WTC11 (cell line): ENCODE results near the gene PSKH1. TPM values are rescaled to one million over a fixed set of nuclear protein-coding genes. Genes with fewer than 3 reads are reported as not detected.

Source experiments
- ATAC-seq: fragments of 200-7000 bp; cut with Tn5 transposase; 2 replicates; pipeline ENCODE4 v1.10.0; 2021; ENCODE audit warnings: mild to moderate bottlenecking, moderate library complexity
- CTCF ChIA-PET: fragments of 300-600 bp; sonication (Branson Sonifier 250); formaldehyde crosslinking; loops from one replicate; lab custom pipeline; 2021; ENCODE audit warnings: antibody characterized with exemption; lab: Charles Lee
- POLR2A ChIA-PET: fragments of 350-600 bp; sonication (Branson Sonifier 250); formaldehyde crosslinking; loops from one replicate; lab custom pipeline; 2021; ENCODE audit warnings: antibody characterized with exemption; lab: Charles Lee
- DNase-seq: peaks from one replicate; pipeline ENCODE4 v3.0.0; 2021; ENCODE audit warnings: low spot score
- H3K27ac Mint-ChIP-seq: 2 replicates; pipeline ENCODE4 v1.8.0; 2021; ENCODE audit warnings: mixed read lengths
- H3K27me3 Mint-ChIP-seq: 2 replicates; pipeline ENCODE4 v1.8.0; 2021; ENCODE audit warnings: low read depth, mild to moderate bottlenecking, moderate library complexity, mixed read lengths
- H3K36me3 Mint-ChIP-seq: 2 replicates; pipeline ENCODE4 v1.8.0; 2021; ENCODE audit warnings: mixed read lengths
- H3K4me1 Mint-ChIP-seq: 2 replicates; pipeline ENCODE4 v1.8.0; 2022; ENCODE audit warnings: mixed read lengths
- H3K4me3 Mint-ChIP-seq: 2 replicates; pipeline ENCODE4 v1.8.0; 2021; ENCODE audit warnings: mild to moderate bottlenecking, moderate library complexity, mixed read lengths
- H3K9me3 Mint-ChIP-seq: 2 replicates; pipeline ENCODE4 v1.8.0; 2021; ENCODE audit warnings: mixed read lengths
- CBFB ChIP-seq: sonication (generic); formaldehyde crosslinking; IDR thresholded peaks from 2 replicates; pipeline ENCODE4 v1.8.1; 2022; ENCODE audit warnings: mild to moderate bottlenecking, low read depth, missing genetic modification reagents
- GRHL2 ChIP-seq: fragments of 250-450 bp; sonication (Bioruptor Pico); IDR thresholded peaks from 2 replicates; pipeline ENCODE4 v1.8.0; 2022; ENCODE audit warnings: mild to moderate bottlenecking, moderate library complexity; ENCODE audit not compliant: insufficient replicate concordance, severe bottlenecking
- HMGXB4 ChIP-seq: sonication (generic); formaldehyde crosslinking; IDR thresholded peaks from 2 replicates; pipeline ENCODE4 v1.8.1; 2023; ENCODE audit warnings: mild to moderate bottlenecking, moderate library complexity, missing genetic modification reagents
- KAT7 ChIP-seq: sonication (generic); formaldehyde crosslinking; IDR thresholded peaks from 2 replicates; pipeline ENCODE4 v1.8.1; 2023; ENCODE audit warnings: missing genetic modification reagents, mild to moderate bottlenecking, borderline replicate concordance
- MXD4 ChIP-seq: fragments of 250-450 bp; sonication (Bioruptor Pico); IDR thresholded peaks from 2 replicates; pipeline ENCODE4 v1.8.0; 2021; ENCODE audit warnings: mild to moderate bottlenecking, moderate library complexity, borderline replicate concordance
- NFATC4 ChIP-seq: fragments of 250-450 bp; sonication (Bioruptor Pico); IDR thresholded peaks from 2 replicates; pipeline ENCODE4 v1.9.0; 2021; ENCODE audit warnings: mild to moderate bottlenecking
- NR1H2 ChIP-seq: sonication (generic); formaldehyde crosslinking; IDR thresholded peaks from 2 replicates; pipeline ENCODE4 v1.9.0; 2021; ENCODE audit warnings: mild to moderate bottlenecking, moderate library complexity, missing genetic modification reagents
- TEAD4 ChIP-seq: sonication (generic); formaldehyde crosslinking; IDR thresholded peaks from 2 replicates; pipeline ENCODE4 v1.8.0; 2022; ENCODE audit warnings: mild to moderate bottlenecking, missing genetic modification reagents
- USF2 ChIP-seq: sonication (generic); formaldehyde crosslinking; IDR thresholded peaks from 2 replicates; pipeline ENCODE4 v1.8.1; 2023; ENCODE audit warnings: mild to moderate bottlenecking, missing genetic modification reagents, moderate library complexity
- ZNF416 ChIP-seq: fragments of 250-450 bp; sonication (Bioruptor Pico); IDR thresholded peaks from 2 replicates; pipeline ENCODE4 v1.9.0; 2021; ENCODE audit warnings: mild to moderate bottlenecking, inconsistent platforms
- ZNF425 ChIP-seq: fragments of 250-450 bp; sonication (Bioruptor Pico); conservative IDR thresholded peaks from 2 replicates; pipeline ENCODE4 v1.9.0; 2021; ENCODE audit warnings: mild to moderate bottlenecking
- total RNA-seq: library from RNA; stranded (reverse); gene quantifications from 3 replicates; pipeline ENCODE4 v1.2.3, GENCODE V29; 2021
- TF ChIP-seq, protein P1 (sequence below): sonication (generic); formaldehyde crosslinking; IDR thresholded peaks from 2 replicates; pipeline ENCODE4 v1.8.1; 2022; ENCODE audit warnings: missing genetic modification reagents, borderline replicate concordance
- TF ChIP-seq, protein P2 (sequence below): fragments of 250-450 bp; sonication (Bioruptor Pico); IDR thresholded peaks from 2 replicates; pipeline ENCODE4 v2.1.2; 2022; ENCODE audit warnings: mild to moderate bottlenecking, moderate library complexity
- TF ChIP-seq, protein P3 (sequence below): sonication (generic); formaldehyde crosslinking; IDR thresholded peaks from 2 replicates; pipeline ENCODE4 v1.8.1; 2022; ENCODE audit warnings: mild to moderate bottlenecking, missing genetic modification reagents, moderate library complexity, borderline replicate concordance
- TF ChIP-seq, protein P4 (sequence below): fragments of 250-450 bp; sonication (Bioruptor Pico); IDR thresholded peaks from 2 replicates; pipeline ENCODE4 v1.9.0; 2021; ENCODE audit warnings: mild to moderate bottlenecking

The PSKH1 gene
- total RNA-seq, 1 experiment from 2014 or later = 32.6 TPM

- CTCF ChIA-PET = interaction anchor here (1.0 to 4.4 kb wide), 13 partner anchors 9 to 182 kb away, joined by 3 to 58 read pairs (median 6); partner anchors contain the start of genes EDC4, NRN1L, RANBP10 and TSNAXIP1
- Mint-ChIP-seq H3K9me3 (no peaks in the 10 kb centered on the region), H3K4me3 (peak overlapping the region; percentile 88), H3K4me1 (peaks cover 51% of the 10 kb centered on the region), H3K36me3 (peaks cover 11% of the 10 kb centered on the region), H3K27me3 (no peaks in the 10 kb centered on the region)
- no peak for ATAC-seq
- POLR2A ChIA-PET = interaction anchor here (0.6 to 1.4 kb wide), 8 partner anchors 11 to 364 kb away, joined by 3 to 9 read pairs (median 4); partner anchors contain the start of genes ATP6V0D1, NRN1L, RANBP10 and TSNAXIP1
- TF ChIP-seq NFATC4 (CRISPR knock-in tag) (no peak), KAT7 (no peak), TEAD4 (no peak), CBFB (CRISPR knock-in tag) (no peak), ZNF416 (CRISPR knock-in tag) (no peak), GRHL2 (CRISPR knock-in tag) (no peak), USF2 (CRISPR knock-in tag) (no peak), MXD4 (CRISPR knock-in tag) (no peak), ZNF425 (CRISPR knock-in tag) (no peak), NR1H2 (CRISPR knock-in tag) (no peak), HMGXB4 (CRISPR knock-in tag) (no peak)
- TF ChIP-seq, protein P1, sequence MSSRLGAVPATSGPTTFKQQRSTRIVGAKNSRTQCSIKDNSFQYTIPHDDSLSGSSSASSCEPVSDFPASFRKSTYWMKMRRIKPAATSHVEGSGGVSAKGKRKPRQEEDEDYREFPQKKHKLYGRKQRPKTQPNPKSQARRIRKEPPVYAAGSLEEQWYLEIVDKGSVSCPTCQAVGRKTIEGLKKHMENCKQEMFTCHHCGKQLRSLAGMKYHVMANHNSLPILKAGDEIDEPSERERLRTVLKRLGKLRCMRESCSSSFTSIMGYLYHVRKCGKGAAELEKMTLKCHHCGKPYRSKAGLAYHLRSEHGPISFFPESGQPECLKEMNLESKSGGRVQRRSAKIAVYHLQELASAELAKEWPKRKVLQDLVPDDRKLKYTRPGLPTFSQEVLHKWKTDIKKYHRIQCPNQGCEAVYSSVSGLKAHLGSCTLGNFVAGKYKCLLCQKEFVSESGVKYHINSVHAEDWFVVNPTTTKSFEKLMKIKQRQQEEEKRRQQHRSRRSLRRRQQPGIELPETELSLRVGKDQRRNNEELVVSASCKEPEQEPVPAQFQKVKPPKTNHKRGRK (CRISPR knock-in tag) = no peak
- TF ChIP-seq, protein P2, sequence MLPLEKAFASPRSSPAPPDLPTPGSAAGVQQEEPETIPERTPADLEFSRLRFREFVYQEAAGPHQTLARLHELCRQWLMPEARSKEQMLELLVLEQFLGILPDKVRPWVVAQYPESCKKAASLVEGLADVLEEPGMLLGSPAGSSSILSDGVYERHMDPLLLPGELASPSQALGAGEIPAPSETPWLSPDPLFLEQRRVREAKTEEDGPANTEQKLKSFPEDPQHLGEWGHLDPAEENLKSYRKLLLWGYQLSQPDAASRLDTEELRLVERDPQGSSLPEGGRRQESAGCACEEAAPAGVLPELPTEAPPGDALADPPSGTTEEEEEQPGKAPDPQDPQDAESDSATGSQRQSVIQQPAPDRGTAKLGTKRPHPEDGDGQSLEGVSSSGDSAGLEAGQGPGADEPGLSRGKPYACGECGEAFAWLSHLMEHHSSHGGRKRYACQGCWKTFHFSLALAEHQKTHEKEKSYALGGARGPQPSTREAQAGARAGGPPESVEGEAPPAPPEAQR (CRISPR knock-in tag) = no peak
- TF ChIP-seq, all 79 proteins: peak for 0
- peak overlapping the region; percentile 100 for H3K27ac Mint-ChIP-seq
- DNase-seq = no peak
Observed at GRCh38 chr16:67845291-67846062, 47.6 kb upstream of the PSKH1 start.

GRCh38 chr16:67846063-67846319, 47.1 kb upstream of the PSKH1 start:
- TF ChIP-seq, protein P3, sequence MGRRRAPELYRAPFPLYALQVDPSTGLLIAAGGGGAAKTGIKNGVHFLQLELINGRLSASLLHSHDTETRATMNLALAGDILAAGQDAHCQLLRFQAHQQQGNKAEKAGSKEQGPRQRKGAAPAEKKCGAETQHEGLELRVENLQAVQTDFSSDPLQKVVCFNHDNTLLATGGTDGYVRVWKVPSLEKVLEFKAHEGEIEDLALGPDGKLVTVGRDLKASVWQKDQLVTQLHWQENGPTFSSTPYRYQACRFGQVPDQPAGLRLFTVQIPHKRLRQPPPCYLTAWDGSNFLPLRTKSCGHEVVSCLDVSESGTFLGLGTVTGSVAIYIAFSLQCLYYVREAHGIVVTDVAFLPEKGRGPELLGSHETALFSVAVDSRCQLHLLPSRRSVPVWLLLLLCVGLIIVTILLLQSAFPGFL (CRISPR knock-in tag) = no peak
- TF ChIP-seq, protein P4, sequence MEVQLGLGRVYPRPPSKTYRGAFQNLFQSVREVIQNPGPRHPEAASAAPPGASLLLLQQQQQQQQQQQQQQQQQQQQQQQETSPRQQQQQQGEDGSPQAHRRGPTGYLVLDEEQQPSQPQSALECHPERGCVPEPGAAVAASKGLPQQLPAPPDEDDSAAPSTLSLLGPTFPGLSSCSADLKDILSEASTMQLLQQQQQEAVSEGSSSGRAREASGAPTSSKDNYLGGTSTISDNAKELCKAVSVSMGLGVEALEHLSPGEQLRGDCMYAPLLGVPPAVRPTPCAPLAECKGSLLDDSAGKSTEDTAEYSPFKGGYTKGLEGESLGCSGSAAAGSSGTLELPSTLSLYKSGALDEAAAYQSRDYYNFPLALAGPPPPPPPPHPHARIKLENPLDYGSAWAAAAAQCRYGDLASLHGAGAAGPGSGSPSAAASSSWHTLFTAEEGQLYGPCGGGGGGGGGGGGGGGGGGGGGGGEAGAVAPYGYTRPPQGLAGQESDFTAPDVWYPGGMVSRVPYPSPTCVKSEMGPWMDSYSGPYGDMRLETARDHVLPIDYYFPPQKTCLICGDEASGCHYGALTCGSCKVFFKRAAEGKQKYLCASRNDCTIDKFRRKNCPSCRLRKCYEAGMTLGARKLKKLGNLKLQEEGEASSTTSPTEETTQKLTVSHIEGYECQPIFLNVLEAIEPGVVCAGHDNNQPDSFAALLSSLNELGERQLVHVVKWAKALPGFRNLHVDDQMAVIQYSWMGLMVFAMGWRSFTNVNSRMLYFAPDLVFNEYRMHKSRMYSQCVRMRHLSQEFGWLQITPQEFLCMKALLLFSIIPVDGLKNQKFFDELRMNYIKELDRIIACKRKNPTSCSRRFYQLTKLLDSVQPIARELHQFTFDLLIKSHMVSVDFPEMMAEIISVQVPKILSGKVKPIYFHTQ (CRISPR knock-in tag) = no peak
- TF ChIP-seq GRHL2 (CRISPR knock-in tag) = no peak
- H3K4me3 Mint-ChIP-seq = peak overlapping the region; percentile 88
- peaks cover 11% of the 10 kb centered on the region for H3K36me3 Mint-ChIP-seq
- CTCF ChIA-PET = interaction anchor here (0.7 to 4.4 kb wide), 11 partner anchors 9 to 325 kb away, joined by 3 to 58 read pairs (median 5); partner anchors contain the start of genes NRN1L, RANBP10 and TSNAXIP1
- no peaks in the 10 kb centered on the region for H3K27me3 Mint-ChIP-seq
- no peaks in the 10 kb centered on the region for H3K9me3 Mint-ChIP-seq
- POLR2A ChIA-PET = interaction anchor here (0.5 to 1.4 kb wide), 3 partner anchors 12 to 39 kb away, joined by 3 to 9 read pairs (median 5); partner anchors contain the start of genes RANBP10 and TSNAXIP1
- no peak for ATAC-seq
- DNase-seq = no peak
- peak overlapping the region; percentile 100 for H3K27ac Mint-ChIP-seq
- H3K4me1 Mint-ChIP-seq = peaks cover 49% of the 10 kb centered on the region
